ENCODE measurements around the gene RNF14.

GRCh38 chr5:142036918-142037317, 68.0 kb downstream of the RNF14 start:
- TF ChIP-seq POLR2A (IDR thresholded peaks at IDR 0.05) (no peak), POLR2AphosphoS5 (IDR thresholded peaks at IDR 0.05) (no peak), CTCF (IDR thresholded peaks at IDR 0.05) (no peak), EP300 (IDR thresholded peaks at IDR 0.05) (no peak)
